CD4-positive, alpha-beta T cell treated with Interleukin-12 subunit alpha and Interleukin-12 subunit beta, for 1 hour (primary cell): ENCODE measurements around the gene TBR1.

ENCODE experiments used
- DNase-seq: peaks from one replicate; pipeline ENCODE4 v3.0.0-alpha.2; 2020

TBR1 gene

GRCh38 chr2:161415034-161415986 is 787 bp upstream of the TBR1 start:
- no peak for DNase-seq

GRCh38 chr2:161416708-161417437 is 776 bp downstream of the TBR1 start:
- no peak for DNase-seq

- no peak for DNase-seq
Measured at GRCh38 chr2:161417438-161418274, 1.6 kb downstream of the TBR1 start.

- DNase-seq, result no peak
Measured at GRCh38 chr2:161418275-161418714, 2.2 kb downstream of the TBR1 start.

- DNase-seq, result no peak
Measured at GRCh38 chr2:161418715-161419637, 2.9 kb downstream of the TBR1 start.

- DNase-seq, result no peak
Measured at GRCh38 chr2:161419638-161420190, 3.6 kb downstream of the TBR1 start.

GRCh38 chr2:161420406-161421074 is 4.4 kb downstream of the TBR1 start:
- no peak for DNase-seq

GRCh38 chr2:161421686-161422085 is 5.6 kb downstream of the TBR1 start:
- no peak for DNase-seq

- DNase-seq, result no peak
Measured at GRCh38 chr2:161422816-161423403, 6.8 kb downstream of the TBR1 start.

- no peak for DNase-seq
Measured at GRCh38 chr2:161423421-161424393, 7.6 kb downstream of the TBR1 start.

- no peak for DNase-seq
Measured at GRCh38 chr2:161424394-161424769, 8.3 kb downstream of the TBR1 start.

- no peak for DNase-seq
Measured at GRCh38 chr2:161424891-161425727, 9.0 kb downstream of the TBR1 start.

- DNase-seq, result no peak
Measured at GRCh38 chr2:161425728-161426454, 9.8 kb downstream of the TBR1 start.

GRCh38 chr2:161426455-161426921 is 10.4 kb downstream of the TBR1 start:
- no peak for DNase-seq

- no peak for DNase-seq
Measured at GRCh38 chr2:161426922-161427663, 11.0 kb downstream of the TBR1 start.

GRCh38 chr2:161427664-161428587 is 11.8 kb downstream of the TBR1 start:
- DNase-seq, result no peak
